GM18907 (cell line): Measurements from ENCODE around the gene ACCSL.

Source experiments
- ATAC-seq: cut with Tn5 transposase; IDR thresholded peaks from one replicate; pipeline ENCODE4 v1.9.1; 2021; ENCODE audit warnings: mild to moderate bottlenecking, moderate library complexity; ENCODE audit not compliant: unreplicated experiment

ACCSL gene

DNA sequence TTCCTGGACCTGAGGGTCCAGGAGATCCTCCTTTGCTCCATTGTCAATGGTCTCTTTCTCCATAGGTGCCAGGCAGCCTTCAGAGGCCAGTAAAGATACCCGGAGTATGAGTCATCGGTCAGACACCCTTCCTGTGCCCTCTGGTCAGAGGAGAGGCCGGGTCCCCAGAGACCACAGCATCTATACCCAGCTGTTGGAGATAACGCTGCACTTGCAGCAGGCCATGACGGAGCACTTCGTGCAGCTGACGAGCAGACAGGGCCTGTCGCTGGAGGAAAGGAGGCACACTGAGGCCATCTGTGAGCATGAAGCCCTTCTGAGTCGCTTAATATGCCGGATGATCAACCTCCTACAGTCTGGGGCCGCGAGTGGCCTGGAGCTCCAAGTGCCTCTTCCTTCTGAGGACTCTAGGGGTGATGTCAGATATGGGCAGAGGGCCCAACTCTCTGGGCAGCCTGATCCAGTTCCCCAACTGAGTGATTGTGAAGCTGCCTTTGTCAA lies at the start of gene ACCSL:
ACCSL (plus strand) TSS at position 51 of the 501 bp plus-strand sequence; CDS start at position 107, 56 bp downstream.
- ATAC-seq: no peak

DNA sequence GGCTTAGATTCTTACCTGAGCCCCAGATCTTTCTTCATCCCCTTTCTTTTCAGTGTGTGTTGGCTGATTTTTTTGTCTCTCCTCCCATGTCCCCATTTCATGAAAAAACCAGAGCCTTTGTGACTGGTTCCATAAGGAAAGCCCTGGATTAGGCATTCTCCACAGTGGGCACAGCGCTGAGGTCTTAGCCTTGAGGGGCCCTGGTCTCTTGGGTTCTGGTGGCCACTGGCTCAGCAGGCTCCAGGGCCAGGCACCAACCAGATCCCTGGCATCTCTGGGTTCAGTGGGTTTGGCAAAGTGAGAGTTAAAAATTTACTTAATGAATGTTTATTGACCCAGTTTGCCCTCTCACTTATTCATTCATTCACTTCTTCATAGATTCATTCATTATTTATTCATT lies 49.5 kb upstream of the ACCSL start:
- no peak for ATAC-seq

DNA sequence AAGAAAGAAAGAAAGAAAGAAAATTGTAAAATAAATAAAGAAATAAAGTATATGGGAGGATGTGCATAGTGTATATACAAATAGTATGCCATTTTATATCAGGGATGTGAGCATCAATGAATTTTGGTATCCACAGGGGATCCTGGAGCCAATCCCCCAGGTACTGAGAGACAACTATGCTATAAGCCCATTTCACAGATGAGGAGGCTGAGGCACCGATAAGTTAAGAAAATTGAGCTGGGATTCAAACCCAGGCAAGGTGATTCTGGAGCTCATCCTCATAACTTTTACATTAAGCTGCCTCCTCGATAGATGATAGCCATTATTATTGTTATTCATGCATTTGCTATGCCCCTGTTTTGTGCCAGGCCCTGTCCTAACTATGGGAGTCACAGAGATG lies 47.0 kb upstream of the ACCSL start:
- no peak for ATAC-seq

DNA sequence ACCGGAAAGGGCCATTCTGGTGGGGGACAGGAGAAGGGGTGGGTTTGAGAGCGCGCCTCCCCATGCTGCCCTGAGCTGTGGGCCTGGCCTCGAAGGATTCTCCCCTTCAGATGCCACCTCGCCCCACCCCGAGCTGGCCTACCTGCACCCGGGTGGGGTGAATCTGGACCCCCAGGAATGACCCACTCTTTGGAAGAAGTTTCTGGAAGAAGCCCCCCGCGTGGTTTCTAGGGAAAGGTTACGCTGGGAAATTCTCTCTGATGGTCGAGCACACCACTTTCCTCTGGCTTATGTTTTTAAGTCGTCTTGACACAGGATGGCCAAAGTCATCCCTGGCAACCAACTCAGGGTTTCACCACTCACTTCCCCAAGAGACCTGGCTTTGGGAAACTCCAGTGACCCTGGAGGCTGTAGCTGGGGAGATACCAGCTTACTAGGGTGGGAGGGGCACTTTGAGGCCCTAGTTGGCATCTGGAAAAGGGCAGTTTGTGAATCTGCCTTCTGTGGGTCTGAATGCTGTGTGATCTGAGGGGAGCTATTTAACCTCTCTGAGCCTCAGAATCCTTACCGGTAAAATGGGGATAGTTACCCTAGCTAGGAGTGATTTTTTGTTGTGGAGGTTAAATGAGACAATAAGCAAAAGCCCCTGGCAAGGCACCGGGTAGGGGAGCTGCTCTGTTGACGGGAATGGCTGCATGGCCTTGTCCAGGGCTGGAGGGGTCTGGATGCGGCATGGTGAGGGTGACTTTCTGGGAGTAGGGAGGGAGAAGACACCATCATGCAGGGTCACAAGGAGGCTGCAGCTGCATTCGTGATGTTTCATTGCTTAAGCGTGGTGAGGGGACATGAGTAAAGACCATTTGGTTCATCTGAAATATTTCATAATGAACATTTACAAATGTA lies 45.3 kb upstream of the ACCSL start:
- no peak for ATAC-seq

DNA sequence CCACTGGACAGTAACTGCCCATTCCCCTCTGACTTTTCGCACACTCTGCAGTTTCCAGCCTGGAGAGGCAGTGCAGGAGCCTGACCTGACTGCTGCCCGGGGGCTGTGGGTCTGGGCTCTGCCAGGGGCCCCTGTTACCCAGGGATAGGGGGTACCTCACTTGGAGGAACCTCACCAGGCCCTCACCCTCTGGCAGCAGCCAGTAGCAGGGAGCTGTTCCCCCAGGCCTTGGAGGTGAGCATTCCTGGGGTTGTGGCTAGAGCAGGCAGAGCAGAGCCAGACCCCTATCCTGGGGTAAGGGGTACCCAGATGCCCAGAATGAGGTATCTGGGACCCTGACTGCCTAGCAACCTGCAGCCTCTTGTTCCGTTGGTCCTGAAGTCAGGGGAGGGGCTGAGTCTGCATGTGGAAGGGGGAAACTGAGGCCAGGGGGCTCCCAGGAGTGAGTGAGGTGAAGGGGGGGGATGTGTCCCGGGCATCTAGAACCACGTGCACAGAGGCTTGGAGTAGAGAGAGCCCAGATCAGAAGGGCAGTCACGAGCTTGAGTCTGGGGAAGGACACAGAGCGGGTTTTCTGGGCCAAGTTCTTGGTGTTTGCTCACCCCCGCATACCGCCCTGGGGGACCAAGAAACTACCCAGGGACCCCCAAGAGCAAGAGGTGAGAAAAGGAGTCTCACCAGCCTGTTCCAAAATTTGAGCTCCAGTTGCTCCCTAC lies 43.9 kb upstream of the ACCSL start:
- ATAC-seq: no peak

DNA sequence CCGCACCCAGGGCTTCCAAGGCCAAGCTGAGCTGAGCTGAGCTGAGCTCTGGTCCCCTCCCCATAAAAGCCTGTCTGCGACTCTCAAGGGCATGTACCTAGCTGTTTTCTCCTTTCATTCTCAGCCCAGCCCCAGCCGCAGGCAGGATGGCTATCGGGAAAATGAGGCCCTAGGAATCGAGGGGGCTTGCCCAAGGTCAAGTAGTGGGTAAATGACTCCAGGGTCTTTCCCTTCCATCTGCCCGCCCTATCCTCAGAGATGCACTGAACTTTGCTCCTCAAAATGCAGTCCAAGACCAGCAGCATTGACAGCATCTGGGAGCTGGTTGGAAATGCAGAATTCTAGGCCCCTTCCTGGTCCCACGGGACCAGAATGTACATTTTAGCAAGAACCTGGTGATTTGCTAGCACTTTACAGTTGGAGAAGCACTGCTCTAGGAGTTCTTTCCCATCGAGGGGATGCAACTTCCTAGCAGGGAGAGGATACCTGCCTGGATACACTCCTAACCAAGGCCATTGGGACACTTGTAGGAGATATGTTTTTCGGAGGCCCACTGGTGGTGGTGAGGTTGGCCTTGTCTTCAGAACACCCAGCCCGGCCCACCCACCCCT lies 43.2 kb upstream of the ACCSL start:
- ATAC-seq: no peak

DNA sequence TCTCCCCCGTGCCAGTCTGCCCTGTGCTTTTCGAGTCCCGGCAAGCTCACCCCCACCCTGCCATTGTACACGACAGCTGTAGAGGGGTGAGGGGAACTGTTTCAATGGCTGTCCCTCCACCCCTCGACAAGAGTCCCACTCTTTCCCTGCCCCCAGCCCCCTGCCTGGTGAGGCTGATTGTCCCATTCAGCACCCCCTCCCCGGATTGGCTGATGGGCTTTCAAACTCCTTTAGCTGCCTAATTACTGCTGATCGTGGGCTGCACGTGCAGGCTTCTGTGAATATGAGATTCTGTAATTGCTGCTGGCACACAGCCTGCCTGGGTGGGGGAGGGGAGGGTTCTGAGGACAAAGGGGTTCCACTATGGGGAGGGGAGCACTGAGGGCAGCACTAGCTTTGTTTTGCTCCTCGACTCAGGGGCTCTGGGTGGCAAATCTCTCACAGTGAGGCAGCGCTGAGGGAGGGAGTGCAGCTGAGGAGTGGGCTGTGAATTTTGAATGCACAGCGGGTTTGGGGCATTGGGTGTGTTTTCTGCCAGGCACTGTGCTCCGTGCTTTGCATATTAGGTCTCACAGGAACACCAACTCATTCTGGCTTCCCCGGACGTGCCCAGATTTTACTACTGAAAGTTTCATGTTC lies 42.6 kb upstream of the ACCSL start:
- no peak for ATAC-seq

DNA sequence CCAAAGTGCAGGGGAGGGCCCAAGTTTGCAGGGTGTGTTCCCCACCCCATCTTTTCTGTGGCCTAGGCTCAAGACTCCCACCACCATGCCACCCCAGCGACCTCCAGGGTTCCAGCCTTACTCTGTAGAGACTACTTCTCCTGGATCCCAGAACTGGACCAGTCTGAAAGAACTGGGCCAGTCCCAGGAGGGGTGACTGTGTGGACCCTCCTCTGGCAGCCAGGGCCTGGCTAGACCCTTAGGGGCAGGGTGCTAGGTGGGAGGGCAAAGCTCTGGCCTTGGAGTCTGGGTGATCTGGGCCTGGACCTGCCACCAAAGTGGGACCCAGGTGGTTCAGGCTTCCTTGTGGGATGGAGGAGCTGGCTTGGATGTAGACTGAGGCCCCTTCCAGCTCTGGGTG lies 41.8 kb upstream of the ACCSL start:
- no peak for ATAC-seq

DNA sequence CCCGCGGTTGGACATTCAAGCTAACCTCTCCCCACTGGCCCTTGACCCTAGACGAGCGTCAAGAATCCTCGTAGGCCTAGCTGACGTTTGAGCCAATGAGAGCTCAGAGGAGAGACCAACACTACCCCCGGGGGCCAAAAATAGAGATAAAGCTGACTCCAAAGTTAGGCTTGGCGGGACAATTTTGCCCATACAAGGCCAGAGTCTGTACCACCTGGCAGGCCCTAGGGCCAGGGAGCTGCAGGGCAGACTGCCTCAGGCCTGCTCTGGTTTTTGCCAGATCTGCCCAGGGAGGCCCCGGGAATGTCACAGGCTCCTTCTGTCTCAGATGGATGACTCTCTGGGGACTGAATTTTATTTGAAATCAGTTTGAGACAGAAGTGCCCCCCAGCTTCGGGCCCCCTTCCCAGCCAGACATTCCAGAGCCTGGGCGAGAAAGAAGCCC lies 40.8 kb upstream of the ACCSL start:
- ATAC-seq: no peak

DNA sequence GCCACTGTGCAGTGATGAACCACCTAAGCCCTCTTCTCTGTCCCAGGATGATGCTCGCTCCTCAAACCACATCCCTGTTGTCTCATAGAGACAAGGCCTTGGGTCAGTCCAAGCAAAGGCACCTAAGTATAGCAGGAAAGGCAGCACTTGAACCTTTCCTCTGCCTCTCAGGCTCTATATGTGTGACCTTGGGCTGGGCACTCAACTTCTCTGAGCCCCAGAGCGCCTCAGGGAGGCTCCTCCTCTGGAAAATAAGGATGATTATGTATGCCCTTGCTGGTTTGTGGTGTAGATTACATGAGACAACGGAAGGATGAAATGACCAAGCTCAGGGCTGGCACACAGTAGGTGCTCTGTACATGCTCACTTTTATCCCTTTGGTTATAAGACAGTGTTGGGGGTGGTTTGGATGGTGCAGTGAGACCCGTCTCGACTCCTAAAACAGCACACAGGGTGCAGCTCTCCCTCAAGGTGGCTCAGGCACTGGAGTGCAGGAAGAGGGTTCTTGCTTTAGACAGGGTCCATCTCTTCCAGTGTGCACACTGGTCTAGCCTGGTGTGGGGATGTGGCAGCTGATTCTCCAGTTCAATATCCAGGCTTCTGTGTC lies 40.2 kb upstream of the ACCSL start:
- no peak for ATAC-seq

DNA sequence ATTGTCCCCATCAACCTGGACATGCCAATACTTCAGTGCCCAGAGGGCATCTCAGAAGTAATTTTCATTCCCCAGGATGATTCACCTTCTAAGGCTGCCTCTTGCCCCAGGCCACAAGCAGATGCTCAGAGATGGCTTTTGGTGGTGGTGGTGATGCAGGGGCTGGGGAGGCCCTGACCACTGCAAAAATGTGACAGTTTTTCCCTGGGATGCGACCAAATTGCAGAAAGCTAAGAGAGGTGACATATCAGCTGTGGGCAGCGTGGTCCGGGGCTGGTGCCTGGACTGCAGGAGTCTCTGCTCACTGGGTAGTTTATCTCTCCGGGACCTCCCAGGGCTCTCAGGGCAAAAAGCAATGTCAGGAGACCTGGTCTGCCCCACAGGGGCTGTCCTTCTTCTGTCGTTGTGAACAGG lies 39.7 kb upstream of the ACCSL start:
- no peak for ATAC-seq

DNA sequence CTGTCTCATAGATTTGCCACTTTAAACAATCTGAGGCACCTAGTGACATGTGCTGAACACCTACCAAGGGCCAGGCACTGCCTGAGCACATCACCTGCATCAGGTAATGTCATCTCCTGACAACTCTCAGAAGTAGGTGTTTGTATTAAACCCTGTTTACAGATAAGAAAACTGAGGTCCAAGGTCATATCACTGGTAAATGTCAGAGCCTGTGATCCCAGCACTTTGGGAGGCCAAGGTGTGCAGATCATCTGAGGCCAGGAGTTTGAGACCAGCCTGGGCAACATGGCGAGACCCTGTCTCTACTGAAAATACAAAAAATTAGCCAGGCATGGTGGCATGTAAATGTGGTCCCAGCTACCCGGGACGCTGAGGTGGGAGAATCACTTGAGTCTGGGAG lies 39.1 kb upstream of the ACCSL start:
- ATAC-seq: no peak

DNA sequence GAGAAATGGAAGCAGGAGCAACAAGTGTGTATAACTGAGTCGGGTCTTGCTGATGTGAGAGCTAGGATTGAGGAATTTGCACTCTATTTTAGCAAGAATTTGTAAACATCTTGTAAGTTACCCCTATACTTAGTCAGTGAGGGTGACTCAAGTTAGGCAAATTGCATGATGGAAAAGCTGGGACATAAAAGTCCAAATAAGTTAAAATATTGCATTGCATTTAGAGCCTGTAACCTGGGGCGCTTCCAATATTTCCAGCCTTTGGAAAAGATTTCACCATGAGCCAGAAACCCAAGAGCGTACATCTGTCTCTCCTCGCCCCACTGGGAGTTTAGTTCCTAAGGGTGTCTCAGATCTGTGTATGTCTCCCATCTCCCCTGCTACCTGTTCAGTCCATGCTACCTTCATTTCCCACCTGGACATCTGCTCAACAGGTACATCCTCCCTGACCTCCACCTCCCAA lies 37.0 kb upstream of the ACCSL start:
- ATAC-seq: no peak

DNA sequence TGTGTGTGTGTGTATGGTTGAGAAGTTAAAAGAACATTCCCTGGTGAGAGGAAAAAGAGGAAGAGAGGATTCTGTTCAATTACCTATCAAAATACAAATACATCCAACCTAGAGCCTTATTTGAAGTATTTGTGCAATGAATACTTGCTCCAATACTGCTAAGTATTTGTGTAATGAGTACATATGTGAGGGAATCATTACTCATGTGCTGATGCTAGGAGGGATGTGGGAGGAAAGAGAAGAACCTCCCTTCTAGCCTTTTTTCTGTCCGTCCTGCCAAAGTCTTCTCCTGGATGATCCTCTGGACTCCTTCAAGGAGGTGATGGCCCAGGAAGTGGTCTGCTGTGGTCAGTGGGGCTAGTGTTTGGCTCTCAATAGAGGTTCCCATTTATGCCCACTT lies 36.0 kb upstream of the ACCSL start:
- ATAC-seq: no peak

DNA sequence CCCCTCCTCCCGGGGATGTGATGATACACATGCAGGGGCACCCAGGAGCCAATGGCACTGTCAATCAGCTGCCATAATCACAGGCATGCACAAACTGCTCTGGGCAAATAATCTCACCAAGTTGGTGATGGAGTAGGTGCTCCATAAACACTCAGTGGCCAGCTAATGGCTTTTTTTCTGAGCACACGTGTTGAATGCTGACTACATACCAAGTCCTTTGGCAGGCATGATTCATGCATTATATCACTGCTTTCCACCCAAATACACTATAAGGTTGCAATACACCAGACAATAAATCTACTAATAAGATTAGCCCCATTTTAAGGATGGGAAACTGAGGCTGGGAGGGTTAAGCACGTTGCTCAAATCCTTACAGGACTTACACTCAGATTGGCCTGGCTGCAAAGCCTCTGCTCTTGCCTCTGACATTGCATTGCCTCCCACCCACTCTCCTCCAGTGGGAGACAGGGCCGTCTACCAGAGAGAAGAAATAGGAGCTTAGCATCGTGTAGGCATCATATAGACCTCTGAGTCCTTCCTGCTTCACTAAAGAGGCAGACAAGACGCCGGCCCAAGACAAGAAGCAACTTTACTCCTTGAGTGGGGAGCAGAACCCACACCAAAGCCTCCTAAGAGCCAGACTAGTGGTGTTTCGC lies 32.7 kb upstream of the ACCSL start:
- ATAC-seq: no peak

DNA sequence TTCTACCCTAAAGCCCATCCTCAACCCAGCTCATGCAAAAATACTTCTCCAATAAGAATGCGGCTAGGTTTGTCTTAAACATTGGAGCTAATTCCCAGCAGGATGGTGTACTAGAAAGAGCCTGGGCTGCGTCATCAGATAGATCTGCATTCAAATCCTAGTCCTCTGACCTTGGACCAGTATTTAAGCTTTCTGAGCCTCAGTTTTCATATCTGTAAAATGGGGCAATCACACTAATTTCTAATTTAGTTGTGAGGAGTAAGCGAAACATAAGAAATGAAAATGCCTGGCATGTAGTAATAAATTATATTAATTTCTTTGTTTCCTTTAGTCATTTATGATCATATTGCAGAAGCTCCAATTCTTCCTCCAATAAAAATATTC lies 32.2 kb upstream of the ACCSL start:
- no peak for ATAC-seq

DNA sequence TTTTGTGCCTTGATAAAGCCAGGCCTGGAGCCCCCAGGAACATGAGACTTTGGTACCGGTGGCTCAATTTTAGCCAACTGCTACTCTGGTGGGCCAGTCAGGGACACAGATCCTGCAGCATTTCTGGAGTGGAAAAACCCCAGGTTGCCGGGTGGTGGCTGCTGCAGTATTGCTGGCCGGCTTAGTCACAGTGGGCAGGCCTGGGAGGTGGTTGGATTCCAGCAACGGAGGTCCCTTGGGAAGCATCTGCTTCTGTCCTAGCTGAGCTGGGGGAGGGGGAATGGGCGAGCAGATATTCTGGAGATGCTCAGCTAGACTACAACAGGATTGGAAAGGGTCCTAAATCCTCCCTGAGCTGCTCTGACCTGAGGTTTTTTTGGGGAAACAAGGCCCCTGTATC lies 31.6 kb upstream of the ACCSL start:
- ATAC-seq: no peak

DNA sequence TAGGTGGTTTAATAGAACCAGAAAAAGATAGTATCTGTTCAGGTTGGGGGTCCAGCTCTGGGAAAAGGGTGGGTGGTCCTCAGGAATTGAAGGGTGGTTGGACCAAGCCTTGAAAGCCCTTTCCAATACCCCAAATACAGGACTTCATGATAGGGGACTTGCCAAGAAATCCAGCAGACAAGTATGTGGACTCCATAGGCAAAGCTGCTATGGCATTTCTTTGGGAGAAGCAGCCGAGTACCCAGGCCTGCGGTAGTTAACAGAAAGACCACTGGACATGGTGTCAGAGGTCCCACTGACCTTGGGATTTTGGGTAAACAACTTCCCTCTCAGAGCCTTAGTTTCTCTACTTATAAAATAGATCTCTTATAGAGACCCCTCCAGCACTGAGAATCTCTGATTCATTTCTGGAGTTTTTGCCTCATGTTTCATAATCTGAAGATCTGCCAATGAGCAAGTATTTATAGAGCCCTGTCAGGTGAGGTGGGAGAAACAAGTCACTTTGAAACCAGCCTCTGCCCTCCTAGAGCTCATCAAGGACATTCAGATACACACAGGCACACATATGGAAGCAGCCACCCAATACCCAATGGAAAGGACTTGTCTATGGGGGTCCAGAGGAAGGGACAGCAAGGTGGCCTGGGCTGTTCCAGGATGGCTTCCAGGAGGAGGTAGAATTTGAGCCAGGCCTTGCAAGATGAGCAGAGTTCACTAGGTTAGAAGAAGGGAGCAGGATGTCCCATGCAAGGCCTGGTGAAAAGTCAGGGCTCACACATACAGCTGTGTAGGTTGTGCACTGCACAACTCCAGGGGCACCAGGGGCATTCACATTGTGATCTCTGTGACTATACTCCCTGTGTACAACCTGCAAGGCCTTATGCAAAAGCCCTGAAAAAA lies 31.0 kb upstream of the ACCSL start:
- no peak for ATAC-seq
